ENCODE results near the gene PHLPP2.

The PHLPP2 gene

GRCh38 chr16:71724320-71724751 lies at the start of gene PHLPP2:
Gene PHLPP2, minus strand, starts transcription at chr16:71724701. Its CDS starts 9,906 bp downstream, at chr16:71714795.
- DNase-seq: no peak

- DNase-seq: no peak
These were observed 47.1 kb upstream of the PHLPP2 start for GRCh38 chr16:71771571-71771970.

- no peak for DNase-seq
These were observed 44.7 kb upstream of the PHLPP2 start for GRCh38 chr16:71769222-71769621.

GRCh38 chr16:71767060-71767900 lies 42.8 kb upstream of the PHLPP2 start:
- DNase-seq: no peak

- no peak for DNase-seq
These were observed 37.7 kb upstream of the PHLPP2 start for GRCh38 chr16:71762186-71762585.

GRCh38 chr16:71761097-71761496 lies 36.6 kb upstream of the PHLPP2 start:
- no peak for DNase-seq

- DNase-seq: no peak
These were observed 33.8 kb upstream of the PHLPP2 start for GRCh38 chr16:71758293-71758760.

GRCh38 chr16:71754652-71755051 lies 30.2 kb upstream of the PHLPP2 start:
- no peak for DNase-seq

GRCh38 chr16:71754108-71754507 lies 29.6 kb upstream of the PHLPP2 start:
- no peak for DNase-seq

- no peak for DNase-seq
These were observed 23.7 kb upstream of the PHLPP2 start for GRCh38 chr16:71748226-71748625.

GRCh38 chr16:71746442-71747046 lies 22.0 kb upstream of the PHLPP2 start:
- DNase-seq: no peak

- no peak for DNase-seq
These were observed 14.4 kb upstream of the PHLPP2 start for GRCh38 chr16:71738855-71739254.

- DNase-seq: no peak
These were observed 13.0 kb upstream of the PHLPP2 start for GRCh38 chr16:71737501-71737900.

GRCh38 chr16:71734511-71734910 lies 10.0 kb upstream of the PHLPP2 start:
- DNase-seq: no peak

- DNase-seq: no peak
These were observed 8.1 kb upstream of the PHLPP2 start for GRCh38 chr16:71732587-71732986.

GRCh38 chr16:71727551-71728324 lies 3.2 kb upstream of the PHLPP2 start:
- DNase-seq: no peak

- no peak for DNase-seq
These were observed 2.2 kb upstream of the PHLPP2 start for GRCh38 chr16:71726476-71727315.

GRCh38 chr16:71723537-71724319 lies 773 bp downstream of the PHLPP2 start:
- DNase-seq: peak; percentile 3

- DNase-seq: no peak
These were observed 1.5 kb downstream of the PHLPP2 start for GRCh38 chr16:71722801-71723536.

GRCh38 chr16:71721066-71721740 lies 3.3 kb downstream of the PHLPP2 start:
- no peak for DNase-seq

Data from GDM1 (cell line).